HepG2 (cell line): Measurements from ENCODE around the gene SLC17A9. TPM values are rescaled to one million over a fixed set of nuclear protein-coding genes. Genes with fewer than 3 reads are reported as not detected.

ENCODE experiments used
- ATF5 ChIP-seq: sonication (generic); formaldehyde crosslinking; IDR thresholded peaks from 2 replicates; pipeline ENCODE4 v1.4.0; 2020; ENCODE audit warnings: mild to moderate bottlenecking, low read depth, missing genetic modification reagents
- ATF7 ChIP-seq, 2 experiments: fragments of 450-650 bp in 1 of 2; sonication (generic) in 1 of 2; formaldehyde crosslinking in 1 of 2; IDR thresholded peaks; 2 replicates each; pipeline versions ENCODE4 v1.4.0 to v1.6.1; 2016 to 2020; ENCODE audit warnings: antibody characterized with exemption in 1 of 2, mild to moderate bottlenecking in 1 of 2, missing genetic modification reagents in 1 of 2
- CBFB ChIP-seq: sonication (generic); formaldehyde crosslinking; IDR thresholded peaks from 2 replicates; pipeline ENCODE4 v1.4.0; 2020; ENCODE audit warnings: missing genetic modification reagents
- DPF2 ChIP-seq: sonication (generic); formaldehyde crosslinking; IDR thresholded peaks from 2 replicates; pipeline ENCODE4 v1.4.0; 2020; ENCODE audit warnings: mild to moderate bottlenecking, low read depth, missing genetic modification reagents, borderline replicate concordance
- E2F5 ChIP-seq: sonication (generic); formaldehyde crosslinking; conservative IDR thresholded peaks from 2 replicates; pipeline ENCODE4 v1.4.0; 2020; ENCODE audit warnings: missing genetic modification reagents
- ESRRA ChIP-seq: sonication (generic); formaldehyde crosslinking; IDR thresholded peaks from 2 replicates; pipeline ENCODE4 v1.5.1; 2020; ENCODE audit warnings: mild to moderate bottlenecking, low read depth, missing genetic modification reagents
- GTF3A ChIP-seq: sonication (generic); formaldehyde crosslinking; conservative IDR thresholded peaks from 2 replicates; pipeline ENCODE4 v1.4.0; 2020; ENCODE audit warnings: mild to moderate bottlenecking, missing genetic modification reagents
- HNF4G ChIP-seq, 2 experiments: sonication (generic) in 1 of 2; formaldehyde crosslinking in 1 of 2; IDR thresholded peaks; 2 replicates each; pipeline versions ENCODE4 v1.4.0 to v1.6.1; 2011 to 2020; ENCODE audit warnings: borderline replicate concordance in 2 of 2, low read depth in 2 of 2, mild to moderate bottlenecking in 2 of 2, low read length in 1 of 2, missing genetic modification reagents in 1 of 2, moderate library complexity in 1 of 2
- JUNB ChIP-seq: sonication (generic); formaldehyde crosslinking; IDR thresholded peaks from 2 replicates; pipeline ENCODE4 v1.8.0; 2022; ENCODE audit warnings: missing genetic modification reagents, mild to moderate bottlenecking, borderline replicate concordance
- NFIC ChIP-seq: IDR thresholded peaks from 2 replicates; pipeline ENCODE4 v1.6.1; 2012; ENCODE audit warnings: mild to moderate bottlenecking, low read length, inconsistent platforms
- SAP130 ChIP-seq: IDR thresholded peaks from 2 replicates; pipeline ENCODE4 v1.6.1; 2016; ENCODE audit warnings: low read depth
- SCMH1 ChIP-seq: sonication (generic); formaldehyde crosslinking; IDR thresholded peaks from 2 replicates; pipeline ENCODE4 v1.9.0; 2021; ENCODE audit warnings: missing genetic modification reagents, mild to moderate bottlenecking, borderline replicate concordance
- SMARCC2 ChIP-seq: fragments of 450-650 bp; IDR thresholded peaks from 2 replicates; pipeline ENCODE4 v1.6.1; 2017; ENCODE audit warnings: antibody characterized with exemption, mild to moderate bottlenecking
- SMC3 ChIP-seq: IDR thresholded peaks from 2 replicates; pipeline ENCODE4 v1.6.1; 2011; ENCODE audit warnings: low read length, improper control_type of control experiment
- SP140L ChIP-seq: sonication (generic); formaldehyde crosslinking; IDR thresholded peaks from 2 replicates; pipeline ENCODE4 v1.4.0; 2020; ENCODE audit warnings: missing genetic modification reagents, borderline replicate concordance
- TAF1 ChIP-seq: sonication (generic); formaldehyde crosslinking; IDR thresholded peaks from 2 replicates; pipeline ENCODE4 v1.4.0; 2020; ENCODE audit warnings: missing genetic modification reagents
- TCF12 ChIP-seq, 2 experiments: fragments of 450-650 bp in 1 of 2; sonication (generic) in 1 of 2; formaldehyde crosslinking in 1 of 2; IDR thresholded peaks; 2 replicates each; pipeline versions ENCODE4 v1.6.1 to v1.8.0; 2017 to 2022; ENCODE audit warnings: antibody characterized with exemption in 1 of 2, mild to moderate bottlenecking in 1 of 2, missing genetic modification reagents in 1 of 2, moderate library complexity in 1 of 2
- ZNF256 ChIP-seq: sonication (generic); formaldehyde crosslinking; conservative IDR thresholded peaks from 2 replicates; pipeline ENCODE4 v1.4.0; 2020; ENCODE audit warnings: missing genetic modification reagents
- ZNF30 ChIP-seq: sonication (generic); formaldehyde crosslinking; IDR thresholded peaks from 2 replicates; pipeline ENCODE4 v1.5.0; 2020; ENCODE audit warnings: mild to moderate bottlenecking, missing genetic modification reagents
- ZNF724P ChIP-seq: sonication (generic); formaldehyde crosslinking; IDR thresholded peaks from 2 replicates; pipeline ENCODE4 v1.8.0; 2022; ENCODE audit warnings: missing genetic modification reagents, borderline replicate concordance
- polyA plus RNA-seq, 8 experiments: library from polyadenylated mRNA; depleted of rRNA in 3 of 8; stranded (reverse) in 7 of 8; unstranded in 1 of 8; fragments of >200 nt; fragmentation: Illumina TruSeq in 4 of 8; extraction: Trizol in 4 of 8; gene quantifications; 2 replicates each; pipeline versions ENCODE4 v1.2.1 to v1.2.3, GENCODE V29; 2011 to 2016; ENCODE audit warnings: low read depth in 4 of 8, missing spikeins in 1 of 8, mixed read lengths in 1 of 8; ENCODE audit not compliant: insufficient read depth in 1 of 8
- total RNA-seq, 5 experiments: library from RNA; depleted of rRNA; stranded (reverse); fragments of >200 nt; fragmentation: Illumina TruSeq; extraction: Trizol; gene quantifications; 2 replicates each; pipeline ENCODE4 v1.2.3, GENCODE V29; 2016; ENCODE audit warnings: low read depth in 1 of 5
- TF ChIP-seq, protein P1 (sequence below): IDR thresholded peaks from 2 replicates; pipeline ENCODE4 v1.6.1; 2012; ENCODE audit warnings: inconsistent platforms
- TF ChIP-seq, protein P2 (sequence below): sonication (generic); formaldehyde crosslinking; IDR thresholded peaks from 2 replicates; pipeline ENCODE4 v1.8.1; 2023; ENCODE audit warnings: mild to moderate bottlenecking, inconsistent platforms, moderate library complexity, missing genetic modification reagents, borderline replicate concordance
- TF ChIP-seq, protein P3 (sequence below): sonication (generic); formaldehyde crosslinking; IDR thresholded peaks from 2 replicates; pipeline ENCODE4 v1.4.0; 2020; ENCODE audit warnings: mild to moderate bottlenecking, missing genetic modification reagents

The SLC17A9 gene
- total and polyA plus RNA-seq, 2 of the 13 experiments (the other 11 are each of a cell fraction or from before 2014, with no cell fraction given): 110 to 191 TPM

DNA sequence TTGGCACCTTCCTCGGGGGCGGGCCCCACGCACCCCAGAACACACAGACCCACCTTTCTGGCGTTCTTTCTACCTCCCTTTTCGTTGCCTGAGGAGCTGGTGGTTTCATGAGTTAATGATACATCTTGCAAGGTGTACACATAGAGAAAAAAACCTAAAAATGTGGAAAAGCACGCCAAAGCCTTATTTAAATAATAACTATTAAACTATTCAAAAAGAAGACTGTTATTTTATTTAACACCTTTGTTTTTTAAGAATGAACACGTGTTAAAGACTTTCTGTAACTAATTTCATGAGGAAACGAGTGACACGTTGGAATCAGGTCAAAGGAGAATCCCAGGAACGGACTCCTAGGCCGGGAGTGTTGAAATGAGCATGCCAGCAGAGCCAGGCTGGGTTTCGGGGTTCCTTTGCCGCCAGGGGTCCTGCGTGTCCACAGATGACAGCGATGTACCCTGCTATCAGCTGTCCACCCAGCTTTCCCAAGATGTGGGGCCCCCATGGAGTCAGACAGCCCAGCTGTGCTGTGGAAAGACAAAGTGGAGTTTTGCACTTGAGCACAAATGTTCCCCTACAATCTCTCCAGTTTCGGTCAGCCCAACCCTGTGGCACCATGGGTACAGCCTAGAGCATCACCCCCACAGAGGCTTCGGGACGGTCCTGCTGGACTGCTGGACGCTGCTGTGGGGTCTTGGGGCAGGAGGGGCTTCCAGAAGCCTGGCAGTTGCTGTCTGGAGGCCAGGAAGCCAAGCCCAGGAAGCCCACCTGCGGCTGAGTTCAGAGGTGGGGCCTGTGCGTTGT lies 16.1 kb downstream of the SLC17A9 start (continued):
- TF ChIP-seq SMARCC2 (no peak), HNF4G (IDR thresholded peaks at IDR 0.05; ENCODE audit: borderline replicate concordance, low read depth, low read length) (no peak), HNF4G (CRISPR knock-in tag; IDR thresholded peaks at IDR 0.05; ENCODE audit: borderline replicate concordance, low read depth) (0 out of 2 replicates have a peak, but pooled peaks have one; percentile 34), DPF2 (CRISPR knock-in tag) (no peak), ZNF30 (CRISPR knock-in tag) (no peak), ATF7 (IDR thresholded peaks at IDR 0.05) (no peak), ATF7 (CRISPR knock-in tag; IDR thresholded peaks at IDR 0.05) (peak; percentile 57; the same call in 1 of the 2 replicates), ZNF256 (CRISPR knock-in tag) (0 out of 2 replicates have a peak, but pooled peaks have one; percentile 62), TAF1 (no peak), SMC3 (no peak), ZNF724P (CRISPR knock-in tag) (no peak), JUNB (CRISPR knock-in tag) (no peak), ATF5 (CRISPR knock-in tag) (no peak; the same call in 1 of the 2 replicates), SCMH1 (CRISPR knock-in tag) (no peak), E2F5 (CRISPR knock-in tag) (no peak), TCF12 (IDR thresholded peaks at IDR 0.05) (no peak), TCF12 (CRISPR knock-in tag; IDR thresholded peaks at IDR 0.05) (no peak), CBFB (CRISPR knock-in tag) (no peak), SP140L (CRISPR knock-in tag) (no peak), ESRRA (CRISPR knock-in tag) (no peak), SAP130 (CRISPR knock-in tag) (peak; percentile 18; the same call in 1 of the 2 replicates), NFIC (peak; percentile 44; the same call in 1 of the 2 replicates), GTF3A (CRISPR knock-in tag) (no peak)
- TF ChIP-seq, protein P1, sequence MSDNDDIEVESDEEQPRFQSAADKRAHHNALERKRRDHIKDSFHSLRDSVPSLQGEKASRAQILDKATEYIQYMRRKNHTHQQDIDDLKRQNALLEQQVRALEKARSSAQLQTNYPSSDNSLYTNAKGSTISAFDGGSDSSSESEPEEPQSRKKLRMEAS: 0 out of 2 replicates have a peak, but pooled peaks have one; percentile 15
- TF ChIP-seq, protein P2, sequence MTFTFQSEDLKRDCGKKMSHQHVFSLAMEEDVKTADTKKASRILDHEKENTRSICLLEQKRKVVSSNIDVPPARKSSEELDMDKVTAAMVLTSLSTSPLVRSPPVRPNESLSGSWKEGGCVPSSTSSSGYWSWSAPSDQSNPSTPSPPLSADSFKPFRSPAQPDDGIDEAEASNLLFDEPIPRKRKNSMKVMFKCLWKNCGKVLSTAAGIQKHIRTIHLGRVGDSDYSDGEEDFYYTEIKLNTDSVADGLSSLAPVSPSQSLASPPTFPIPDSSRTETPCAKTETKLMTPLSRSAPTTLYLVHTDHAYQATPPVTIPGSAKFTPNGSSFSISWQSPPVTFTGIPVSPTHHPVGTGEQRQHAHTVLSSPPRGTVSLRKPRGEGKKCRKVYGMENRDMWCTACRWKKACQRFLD (CRISPR knock-in tag): no peak
- TF ChIP-seq, protein P3, sequence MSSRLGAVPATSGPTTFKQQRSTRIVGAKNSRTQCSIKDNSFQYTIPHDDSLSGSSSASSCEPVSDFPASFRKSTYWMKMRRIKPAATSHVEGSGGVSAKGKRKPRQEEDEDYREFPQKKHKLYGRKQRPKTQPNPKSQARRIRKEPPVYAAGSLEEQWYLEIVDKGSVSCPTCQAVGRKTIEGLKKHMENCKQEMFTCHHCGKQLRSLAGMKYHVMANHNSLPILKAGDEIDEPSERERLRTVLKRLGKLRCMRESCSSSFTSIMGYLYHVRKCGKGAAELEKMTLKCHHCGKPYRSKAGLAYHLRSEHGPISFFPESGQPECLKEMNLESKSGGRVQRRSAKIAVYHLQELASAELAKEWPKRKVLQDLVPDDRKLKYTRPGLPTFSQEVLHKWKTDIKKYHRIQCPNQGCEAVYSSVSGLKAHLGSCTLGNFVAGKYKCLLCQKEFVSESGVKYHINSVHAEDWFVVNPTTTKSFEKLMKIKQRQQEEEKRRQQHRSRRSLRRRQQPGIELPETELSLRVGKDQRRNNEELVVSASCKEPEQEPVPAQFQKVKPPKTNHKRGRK (CRISPR knock-in tag): no peak
